GM23248 (cell line): ENCODE measurements around the gene TMEM150B. TPM values are rescaled to one million over a fixed set of nuclear protein-coding genes. Genes with fewer than 3 reads are reported as not detected.

Source experiments
- DNase-seq: peaks from one replicate; pipeline ENCODE4 v3.0.0-alpha.2; 2015
- H2AFZ ChIP-seq: fragments of 200-600 bp; sonication (generic); 2 replicates; pipeline ENCODE4 v1.6.1; 2016; ENCODE audit warnings: antibody characterized with exemption
- H3F3A ChIP-seq: fragments of 200-600 bp; sonication (generic); 2 replicates; pipeline ENCODE4 v1.6.1; 2016; ENCODE audit warnings: mild to moderate bottlenecking, antibody characterized with exemption, mixed run types; ENCODE audit not compliant: insufficient read depth
- H3K27ac ChIP-seq: fragments of 200-600 bp; sonication (generic); 2 replicates; pipeline ENCODE4 v1.5.1; 2016; ENCODE audit warnings: mild to moderate bottlenecking
- H3K27me3 ChIP-seq: fragments of 200-600 bp; sonication (generic); replicated peaks from 2 replicates; pipeline ENCODE4 v1.6.1; 2016; ENCODE audit warnings: mild to moderate bottlenecking; ENCODE audit not compliant: insufficient read depth
- H3K36me3 ChIP-seq: fragments of 200-600 bp; sonication (generic); 2 replicates; pipeline ENCODE4 v1.6.1; 2016; ENCODE audit warnings: low read depth, mild to moderate bottlenecking
- H3K4me1 ChIP-seq: fragments of 200-600 bp; sonication (generic); 2 replicates; pipeline ENCODE4 v1.6.1; 2016; ENCODE audit warnings: mild to moderate bottlenecking; ENCODE audit not compliant: insufficient read depth
- H3K4me2 ChIP-seq: fragments of 200-600 bp; sonication (generic); one replicate; pipeline ENCODE4 v1.6.1; 2016; ENCODE audit warnings: mild to moderate bottlenecking; ENCODE audit not compliant: unreplicated experiment
- H3K4me3 ChIP-seq: fragments of 200-600 bp; sonication (generic); 2 replicates; pipeline ENCODE4 v1.5.1; 2016; ENCODE audit warnings: mild to moderate bottlenecking
- H3K79me2 ChIP-seq: fragments of 200-600 bp; sonication (generic); 2 replicates; pipeline ENCODE4 v1.6.1; 2016; ENCODE audit warnings: mild to moderate bottlenecking; ENCODE audit not compliant: insufficient read depth
- H3K9ac ChIP-seq: fragments of 200-600 bp; sonication (generic); 2 replicates; pipeline ENCODE4 v1.6.1; 2016; ENCODE audit warnings: mild to moderate bottlenecking
- H3K9me2 ChIP-seq: fragments of 200-600 bp; sonication (generic); 2 replicates; pipeline ENCODE4 v1.6.1; 2016; ENCODE audit warnings: mixed run types, mild to moderate bottlenecking, moderate library complexity; ENCODE audit not compliant: insufficient read depth
- H3K9me3 ChIP-seq: fragments of 200-600 bp; sonication (generic); one replicate; pipeline ENCODE4 v1.6.1; 2017; ENCODE audit warnings: low read depth
- H4K20me1 ChIP-seq: fragments of 200-600 bp; sonication (generic); 2 replicates; pipeline ENCODE4 v1.6.0; 2016; ENCODE audit not compliant: insufficient read depth
- EZH2 ChIP-seq: fragments of 200-600 bp; sonication (generic); IDR thresholded peaks from 2 replicates; pipeline ENCODE4 v1.6.1; 2018; ENCODE audit warnings: antibody characterized with exemption, mild to moderate bottlenecking; ENCODE audit not compliant: insufficient read depth, poor library complexity, severe bottlenecking
- EZH2phosphoT487 ChIP-seq: fragments of 200-600 bp; sonication (generic); IDR thresholded peaks from 2 replicates; pipeline ENCODE4 v1.6.1; 2018; ENCODE audit warnings: antibody characterized with exemption, moderate library complexity, mild to moderate bottlenecking, low read depth; ENCODE audit not compliant: insufficient read depth
- WGBS, 2 experiments: methylation state at CpG; one replicate each; pipeline ENCODE4 v1.1.6; 2015 to 2017; ENCODE audit warnings: low lambda C conversion rate in 2 of 2, low coverage in 1 of 2; ENCODE audit errors: missing lambda C conversion rate in 2 of 2; 5-methylcytosine and 5-hydroxymethylcytosine counted together
- in situ Hi-C: fragments of 300-500 bp; cut with MboI; formaldehyde crosslinking; loops from 2 replicates; pipeline ENCODE4 v1.15.0; 2020
- polyA plus RNA-seq: library from polyadenylated mRNA; unstranded; fragments of >200 nt; fragmentation: Nextera tagmentation; extraction: Ambion mirVana; gene quantifications from 2 replicates; pipeline ENCODE4 v1.2.1, GENCODE V29; 2016
- total RNA-seq: library from RNA; depleted of rRNA; stranded (reverse); fragments of >200 nt; shearing (Covaris generic); gene quantifications from 2 replicates; pipeline ENCODE4 v1.2.3, GENCODE V29; 2014; rRNA removed

The TMEM150B gene
- total and polyA plus RNA-seq, 2 experiments from 2014 or later: not detected

- no peak for DNase-seq
- H3K4me3 ChIP-seq: no peak overlapping the region
- in situ Hi-C loops: no loop called here
- no peaks in the 10 kb centered on the region for H3K27me3 ChIP-seq
- no peak for TF ChIP-seq EZH2
- TF ChIP-seq EZH2phosphoT487: no peak
- peaks cover 6% of the 10 kb centered on the region for H3K4me1 ChIP-seq
- peaks cover 15% of the 10 kb centered on the region; the same call in 1 of the 2 replicates for H3F3A ChIP-seq
- H3K4me2 ChIP-seq: no peak overlapping the region
- no peak overlapping the region for H3K9ac ChIP-seq
- no peak overlapping the region for H3K27ac ChIP-seq
- H3K36me3 ChIP-seq: no peaks in the 10 kb centered on the region; the same call in 1 of the 2 replicates
- 72 to 90% methylated on average over 5 of the region's 5 CpGs for WGBS, 2 experiments
- no peaks in the 10 kb centered on the region for H4K20me1 ChIP-seq
- peaks cover 4% of the 10 kb centered on the region; the same call in 1 of the 2 replicates for H3K79me2 ChIP-seq
- H3K9me2 ChIP-seq: no peaks in the 10 kb centered on the region
- H3K9me3 ChIP-seq: no peaks in the 10 kb centered on the region
- H2AFZ ChIP-seq: no peak overlapping the region
Measured at GRCh38 chr19:55264531-55264930, 60.6 kb downstream of the TMEM150B start.

Other genes starting within 250 kb of the TMEM150B start
- gene EPS8L1, start 249.5 kb downstream of the TMEM150B start, total RNA-seq: 0.76 and 1.3 TPM in 2 replicates
- 0.56 and 1.1 TPM in 2 replicates for gene EPS8L1, start 249.5 kb downstream of the TMEM150B start, polyA plus RNA-seq
- 66.9 and 82.5 TPM in 2 replicates for gene PPP1R12C, start 207.7 kb downstream of the TMEM150B start, total RNA-seq
- 16.4 and 17.3 TPM in 2 replicates for gene PPP1R12C, start 207.7 kb downstream of the TMEM150B start, polyA plus RNA-seq
- 0.76 TPM in 1 of 2 replicates, not detected in the other for gene TNNT1, start 176.1 kb downstream of the TMEM150B start, total RNA-seq
- gene TNNT1, start 176.1 kb downstream of the TMEM150B start, polyA plus RNA-seq: 1.3 and 1.8 TPM in 2 replicates
- not detected in 2 replicates for gene TNNI3, start 167.6 kb downstream of the TMEM150B start, total RNA-seq
- 0.35 TPM in 1 of 2 replicates, not detected in the other for gene TNNI3, start 167.6 kb downstream of the TMEM150B start, polyA plus RNA-seq
- gene DNAAF3, start 158.7 kb downstream of the TMEM150B start, total RNA-seq: 0.22 and 0.25 TPM in 2 replicates
- 0.39 and 0.47 TPM in 2 replicates for gene DNAAF3, start 158.7 kb downstream of the TMEM150B start, polyA plus RNA-seq
- gene SYT5, start 145.1 kb downstream of the TMEM150B start, total RNA-seq: not detected in 2 replicates
- 0.28 and 0.38 TPM in 2 replicates for gene SYT5, start 145.1 kb downstream of the TMEM150B start, polyA plus RNA-seq
- 0.43 and 2.9 TPM in 2 replicates for gene PTPRH, start 115.8 kb downstream of the TMEM150B start, total RNA-seq
- gene PTPRH, start 115.8 kb downstream of the TMEM150B start, polyA plus RNA-seq: 0.28 and 0.49 TPM in 2 replicates
- 0.63 and 2.4 TPM in 2 replicates for gene TMEM86B, start 96.6 kb downstream of the TMEM150B start, total RNA-seq
- 0.41 and 0.46 TPM in 2 replicates for gene TMEM86B, start 96.6 kb downstream of the TMEM150B start, polyA plus RNA-seq
- gene PPP6R1, start 66.3 kb downstream of the TMEM150B start, total RNA-seq: 36.2 and 36.9 TPM in 2 replicates
- 9.7 and 12.1 TPM in 2 replicates for gene PPP6R1, start 66.3 kb downstream of the TMEM150B start, polyA plus RNA-seq
- 31.9 and 42.5 TPM in 2 replicates for gene HSPBP1, start 45.2 kb downstream of the TMEM150B start, total RNA-seq
- 60.2 and 62.5 TPM in 2 replicates for gene HSPBP1, start 45.2 kb downstream of the TMEM150B start, polyA plus RNA-seq
- gene BRSK1, start 41.3 kb downstream of the TMEM150B start, total RNA-seq: 1.9 and 11.9 TPM in 2 replicates
- 0.39 and 0.55 TPM in 2 replicates for gene BRSK1, start 41.3 kb downstream of the TMEM150B start, polyA plus RNA-seq
- 8.1 and 8.6 TPM in 2 replicates for gene KMT5C, start 14.5 kb upstream of the TMEM150B start, total RNA-seq
- 1.9 and 2.7 TPM in 2 replicates for gene KMT5C, start 14.5 kb upstream of the TMEM150B start, polyA plus RNA-seq
- not detected in 2 replicates for gene COX6B2, start 29.4 kb upstream of the TMEM150B start, total RNA-seq
- not detected in 2 replicates for gene COX6B2, start 29.4 kb upstream of the TMEM150B start, polyA plus RNA-seq
- gene GARIN5B, start 37.9 kb upstream of the TMEM150B start, total RNA-seq: not detected in 2 replicates
- gene GARIN5B, start 37.9 kb upstream of the TMEM150B start, polyA plus RNA-seq: not detected in 2 replicates
- gene IL11, start 45.1 kb upstream of the TMEM150B start, total RNA-seq: 12.8 and 28.7 TPM in 2 replicates
- gene IL11, start 45.1 kb upstream of the TMEM150B start, polyA plus RNA-seq: 6.7 and 6.9 TPM in 2 replicates
- gene TMEM190, start 51.5 kb upstream of the TMEM150B start, total RNA-seq: not detected in 2 replicates
- gene TMEM190, start 51.5 kb upstream of the TMEM150B start, polyA plus RNA-seq: 0.47 TPM in 1 of 2 replicates, not detected in the other
- gene TMEM238, start 59.0 kb upstream of the TMEM150B start, total RNA-seq: 0.97 and 1.8 TPM in 2 replicates
- gene TMEM238, start 59.0 kb upstream of the TMEM150B start, polyA plus RNA-seq: not detected in 2 replicates
- 300 and 875 TPM in 2 replicates for gene RPL28, start 60.6 kb upstream of the TMEM150B start, total RNA-seq
- 530 and 536 TPM in 2 replicates for gene RPL28, start 60.6 kb upstream of the TMEM150B start, polyA plus RNA-seq
- 54.4 and 82.2 TPM in 2 replicates for gene UBE2S, start 82.4 kb upstream of the TMEM150B start, total RNA-seq
- gene UBE2S, start 82.4 kb upstream of the TMEM150B start, polyA plus RNA-seq: 106 and 107 TPM in 2 replicates
- gene SHISA7, start 118.0 kb upstream of the TMEM150B start, total RNA-seq: not detected in 2 replicates
- gene SHISA7, start 118.0 kb upstream of the TMEM150B start, polyA plus RNA-seq: not detected in 2 replicates
- gene ISOC2, start 136.3 kb upstream of the TMEM150B start, total RNA-seq: 103 and 116 TPM in 2 replicates
- 34.0 and 35.3 TPM in 2 replicates for gene ISOC2, start 136.3 kb upstream of the TMEM150B start, polyA plus RNA-seq
- gene C19orf85, start 139.4 kb upstream of the TMEM150B start, total RNA-seq: not detected in 2 replicates
- not detected in 2 replicates for gene C19orf85, start 139.4 kb upstream of the TMEM150B start, polyA plus RNA-seq
- 1.7 and 4.3 TPM in 2 replicates for gene ZNF628, start 151.3 kb upstream of the TMEM150B start, total RNA-seq
- 1.1 TPM in 2 replicates for gene ZNF628, start 151.3 kb upstream of the TMEM150B start, polyA plus RNA-seq
- gene NAT14, start 159.8 kb upstream of the TMEM150B start, total RNA-seq: 13.4 and 13.9 TPM in 2 replicates
- gene NAT14, start 159.8 kb upstream of the TMEM150B start, polyA plus RNA-seq: 11.1 and 12.0 TPM in 2 replicates
- gene SSC5D, start 163.1 kb upstream of the TMEM150B start, total RNA-seq: 12.6 and 14.4 TPM in 2 replicates
- 9.8 and 10.0 TPM in 2 replicates for gene SSC5D, start 163.1 kb upstream of the TMEM150B start, polyA plus RNA-seq
- not detected in 2 replicates for gene SBK2, start 211.8 kb upstream of the TMEM150B start, total RNA-seq
- not detected in 2 replicates for gene SBK2, start 211.8 kb upstream of the TMEM150B start, polyA plus RNA-seq
- gene SBK3, start 220.2 kb upstream of the TMEM150B start, total RNA-seq: not detected in 2 replicates
- gene SBK3, start 220.2 kb upstream of the TMEM150B start, polyA plus RNA-seq: not detected in 2 replicates